ENCODE measurements around the gene AGXT2.
"Not testable (repeated sequence)": the region's sequence is repeated elsewhere in the genome, so short reads cannot be mapped to it uniquely, and the experiment has no call there.

AGXT2 gene

DNA sequence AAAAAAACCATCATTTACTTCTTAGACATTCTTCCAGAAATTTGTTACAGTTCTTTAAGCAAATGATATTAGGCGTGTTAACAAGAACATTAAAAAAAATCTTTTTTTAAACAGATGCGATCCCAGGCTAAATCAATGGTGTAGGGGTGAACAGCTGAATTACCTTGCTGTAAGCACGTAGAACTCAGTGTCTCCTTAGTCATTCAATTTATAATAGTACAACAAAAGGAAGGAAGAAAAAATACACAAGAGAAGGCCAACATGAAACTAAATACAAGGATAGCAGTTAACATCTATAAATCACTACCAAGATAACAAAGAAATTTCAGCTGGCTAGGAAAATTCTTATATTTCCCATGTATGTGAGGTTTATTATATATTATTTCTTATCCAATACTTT is 35.4 kb downstream of the AGXT2 start:
- no peak for DNase-seq

DNA sequence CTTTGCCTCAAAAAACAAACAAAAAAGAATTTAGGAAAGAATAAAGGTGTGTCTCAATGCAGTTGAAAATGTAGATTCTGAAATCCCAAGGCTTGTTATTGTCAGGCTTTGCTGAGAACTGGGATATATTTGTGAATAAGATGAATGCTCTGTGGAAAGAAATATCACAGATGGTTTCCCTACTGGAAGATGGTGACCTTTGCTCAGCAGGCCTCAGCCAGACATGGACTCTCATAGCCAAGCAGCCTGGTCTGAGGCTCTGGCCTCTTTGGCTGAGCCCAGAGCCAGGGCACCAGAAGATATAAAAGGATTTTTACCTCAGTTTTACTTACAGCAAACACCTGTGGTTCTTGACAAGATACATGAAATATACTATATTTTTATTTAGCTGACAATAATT is 37.1 kb downstream of the AGXT2 start:
- no peak for DNase-seq

DNA sequence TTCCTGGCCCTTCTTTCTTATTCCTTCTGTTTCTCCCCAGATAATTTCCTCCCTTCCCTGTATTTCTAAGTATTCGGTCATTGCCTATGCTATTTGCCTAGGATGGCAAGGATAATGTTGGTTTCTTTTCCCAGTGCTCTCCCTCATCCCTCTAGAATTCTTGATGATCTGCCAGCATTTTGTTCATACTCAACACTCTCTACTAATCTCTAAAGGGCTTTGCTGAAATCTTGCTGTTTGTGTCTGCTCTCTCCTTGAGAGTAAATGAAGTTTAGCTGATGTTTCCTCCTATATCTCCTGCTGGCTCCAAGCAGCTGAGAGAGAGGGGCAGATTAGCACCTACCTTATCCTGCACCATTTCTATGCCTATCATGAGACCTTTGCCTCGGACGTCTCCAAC is 38.1 kb downstream of the AGXT2 start:
- no peak for DNase-seq

DNA sequence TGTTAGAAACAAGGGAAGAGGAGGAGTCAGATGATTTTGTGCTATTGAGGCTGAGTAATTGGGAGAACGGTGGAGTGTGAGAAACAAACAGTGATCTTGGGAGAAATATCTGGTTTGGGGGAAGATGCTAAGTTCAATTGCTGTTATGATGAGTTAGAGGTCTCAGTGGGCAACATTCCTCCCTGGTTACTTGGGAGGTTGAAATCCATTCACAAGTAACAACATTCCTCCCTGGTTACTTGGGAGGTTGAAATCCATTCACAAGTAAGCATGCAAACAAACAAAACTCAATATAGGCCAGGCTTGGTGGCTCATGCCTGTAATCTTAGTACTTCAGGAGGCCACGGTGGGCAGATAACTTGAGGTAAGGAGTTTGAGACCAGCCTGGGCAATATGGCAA is 38.7 kb downstream of the AGXT2 start:
- DNase-seq: peak; percentile 8

DNA sequence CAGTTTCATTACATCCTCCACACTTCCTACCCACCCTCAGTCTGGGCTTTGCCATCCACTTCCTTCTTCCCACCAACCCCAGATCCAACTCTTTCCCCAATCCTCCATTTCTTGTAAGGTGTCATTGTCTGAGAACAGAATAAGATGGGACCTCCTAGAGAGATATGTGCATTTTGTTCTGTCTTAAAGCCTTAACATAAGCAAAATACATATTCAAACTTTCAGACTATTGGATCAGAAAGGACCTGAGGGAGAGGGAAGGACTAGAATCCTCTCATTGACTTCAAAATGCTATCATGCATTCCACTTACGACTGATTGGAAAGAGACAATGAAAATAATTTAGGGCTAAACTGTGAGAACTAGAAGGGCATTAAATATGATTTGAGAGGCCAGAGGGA is 43.0 kb downstream of the AGXT2 start:
- DNase-seq: no peak

DNA sequence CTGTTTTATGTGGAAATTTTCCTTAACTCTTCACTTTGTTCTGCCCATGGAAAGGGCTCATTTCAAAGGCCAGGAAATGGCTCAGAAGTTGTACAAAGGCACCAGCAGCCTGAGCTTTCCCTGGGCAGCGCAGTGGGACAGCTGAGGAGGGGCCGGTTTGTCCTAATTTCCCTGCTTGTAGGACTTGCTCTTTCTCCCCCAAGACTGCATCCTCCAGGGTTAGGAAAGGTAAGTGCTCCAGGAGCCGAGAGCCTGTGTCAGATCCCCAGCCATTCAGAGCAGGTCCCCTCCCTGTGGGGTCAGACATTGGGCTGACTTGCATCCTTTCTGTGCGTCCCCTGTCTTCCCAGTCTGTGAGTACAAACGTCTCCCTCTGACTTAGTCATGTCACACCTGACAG is 43.5 kb downstream of the AGXT2 start:
- DNase-seq: no peak

DNA sequence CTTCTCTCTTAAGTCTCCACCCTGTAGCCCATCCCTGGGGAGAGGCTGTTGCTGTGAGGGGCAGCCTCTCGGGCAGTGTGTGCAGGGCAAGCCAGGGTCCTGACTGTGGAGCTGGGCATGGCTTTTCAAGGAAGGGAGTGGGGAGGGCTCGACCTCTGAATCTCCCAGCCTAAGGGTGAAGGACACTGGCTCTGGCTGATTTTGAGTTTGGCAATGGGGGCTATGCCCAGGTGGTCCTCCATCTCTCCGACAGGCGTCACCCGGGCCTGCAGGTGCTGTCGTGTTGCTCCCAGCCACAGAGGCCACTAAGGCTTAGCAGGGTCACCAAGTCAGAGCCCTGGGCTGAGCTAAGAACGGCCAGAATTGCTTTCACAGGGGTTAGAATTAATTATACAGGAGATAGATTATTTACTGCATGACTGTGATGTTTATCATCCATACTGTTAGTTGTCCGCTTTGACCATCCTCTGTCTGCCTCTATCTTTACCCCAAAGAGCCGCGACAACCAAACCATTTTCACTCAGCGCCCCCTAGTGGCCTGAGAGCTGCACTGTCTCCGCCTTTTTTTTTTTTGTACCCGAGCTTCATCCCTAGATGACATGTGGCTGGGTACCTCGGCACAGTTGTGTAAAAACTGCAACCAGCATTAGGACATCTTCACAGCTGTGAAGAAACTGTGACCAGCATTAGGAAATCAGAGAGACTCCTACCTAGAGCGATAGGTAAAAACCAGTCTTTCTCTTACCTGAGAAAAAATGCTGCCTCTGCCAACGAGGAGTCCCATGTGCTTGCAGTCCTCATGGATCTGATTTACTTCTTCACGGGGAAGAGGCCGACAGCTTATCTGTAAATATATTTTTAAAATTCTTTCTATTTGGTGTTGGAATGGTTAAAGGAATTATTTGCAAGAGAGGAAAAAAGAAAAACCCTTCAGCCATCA is 44.5 kb downstream of the AGXT2 start:
- DNase-seq: peak; percentile 61

DNA sequence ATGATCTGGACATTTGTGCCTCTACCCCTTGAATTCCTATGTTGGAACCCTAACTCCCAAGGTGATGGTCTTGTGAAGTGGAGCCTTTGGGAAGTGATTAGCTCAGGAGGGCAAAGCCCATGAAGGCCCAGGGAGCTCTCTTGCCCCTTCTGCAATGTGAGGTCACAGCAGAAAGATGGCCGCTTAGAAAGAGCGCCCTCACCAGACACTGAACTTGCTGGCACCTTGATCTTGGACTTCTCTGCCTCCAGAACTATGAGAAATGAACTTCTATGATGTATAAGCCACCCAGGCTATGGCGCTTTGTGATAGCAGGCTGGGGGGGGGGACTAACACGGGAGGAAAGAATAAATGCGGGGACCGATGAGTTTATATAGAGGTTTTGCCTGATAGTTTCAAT is 45.3 kb downstream of the AGXT2 start:
- no peak for DNase-seq

DNA sequence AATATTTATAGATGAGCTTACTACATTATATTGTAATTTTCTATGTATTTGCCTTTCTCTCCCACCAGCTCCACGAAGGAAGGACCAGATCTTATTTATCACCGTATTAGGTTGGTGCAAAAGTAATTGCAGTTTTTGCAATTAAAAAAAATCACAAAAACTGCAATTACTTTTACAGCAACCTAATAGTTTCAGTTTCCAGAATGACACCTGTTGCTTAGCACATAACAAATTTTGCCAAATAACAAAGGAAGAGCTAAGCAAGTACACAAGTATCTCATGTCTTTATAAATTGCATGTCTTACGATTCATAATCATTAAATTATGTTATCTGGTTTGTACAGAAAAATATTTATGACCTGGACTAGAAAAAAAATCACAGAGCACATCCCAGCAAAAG is 45.9 kb downstream of the AGXT2 start:
- DNase-seq: no peak

DNA sequence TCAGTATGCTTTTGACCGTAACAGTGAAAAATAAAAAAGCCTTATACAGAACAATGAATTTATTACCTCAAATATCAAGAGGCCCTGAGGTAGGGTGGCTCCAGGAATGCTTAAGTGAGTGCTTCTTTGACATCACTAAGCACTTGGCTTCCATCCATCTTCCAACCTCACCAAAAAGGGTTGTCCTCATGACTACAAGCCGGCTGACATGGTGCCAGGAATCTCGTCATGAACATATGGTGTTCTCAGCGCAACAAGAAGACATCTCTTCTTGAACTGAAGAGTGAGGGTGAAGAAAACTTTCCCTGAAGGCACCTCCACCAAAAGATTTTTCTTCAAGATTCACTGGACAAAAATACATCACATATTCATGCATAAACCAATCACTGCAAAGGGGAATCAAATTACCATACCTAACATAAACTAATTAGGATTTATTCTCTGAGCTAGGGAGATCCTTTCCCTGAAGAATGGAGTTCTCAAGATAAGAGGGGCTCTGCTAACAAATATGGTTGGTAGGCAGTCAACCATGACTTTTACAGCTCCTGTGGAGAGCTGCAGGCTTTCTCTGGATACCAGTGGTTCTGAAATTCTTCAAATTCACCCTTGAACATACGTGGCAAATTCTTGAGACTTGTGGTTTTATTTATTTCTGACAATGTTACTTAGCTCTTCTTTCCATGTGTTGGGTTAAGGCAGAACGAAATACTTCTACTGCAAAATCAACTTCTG is 49.5 kb downstream of the AGXT2 start:
- peak; percentile 70 for DNase-seq

DNA sequence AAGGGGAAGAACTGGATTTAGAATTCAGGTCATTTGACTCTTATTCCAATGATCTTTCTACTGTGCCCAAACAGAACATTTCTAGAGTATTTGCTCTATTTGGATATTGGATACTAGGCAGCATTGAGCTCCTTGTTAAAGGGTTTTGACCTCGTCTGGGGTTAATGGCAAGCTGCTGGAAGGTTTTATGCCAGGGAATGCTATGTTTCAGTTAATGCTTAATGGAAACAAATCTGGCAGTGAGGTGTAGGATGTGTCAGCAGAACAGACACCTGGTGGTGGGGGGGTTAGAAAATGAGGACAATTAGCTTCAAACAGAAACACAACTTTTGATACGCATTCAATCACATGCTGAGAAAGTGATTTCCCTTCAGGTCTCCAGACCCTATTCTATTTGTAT is 51.5 kb downstream of the AGXT2 start:
- DNase-seq: no peak

DNA sequence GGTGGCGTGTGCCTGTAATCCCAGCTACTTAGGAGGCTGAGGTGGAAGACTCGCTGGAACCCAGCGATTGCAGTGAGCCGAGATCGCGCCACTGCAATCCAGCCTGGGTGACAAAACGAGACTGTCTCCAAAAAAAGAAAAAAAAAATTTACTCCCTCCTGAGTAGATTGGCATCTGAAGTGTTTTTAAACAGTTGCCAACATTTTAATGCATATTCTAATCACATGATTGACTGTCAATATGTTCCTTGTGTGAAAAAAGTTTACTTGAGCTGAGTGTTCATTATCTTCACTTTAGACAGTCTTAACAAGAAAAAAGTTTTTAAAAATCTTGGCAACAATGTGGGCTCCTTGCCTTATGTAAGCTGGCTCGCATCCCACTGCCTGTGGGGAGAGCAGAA is 53.8 kb downstream of the AGXT2 start:
- no peak for DNase-seq

DNA sequence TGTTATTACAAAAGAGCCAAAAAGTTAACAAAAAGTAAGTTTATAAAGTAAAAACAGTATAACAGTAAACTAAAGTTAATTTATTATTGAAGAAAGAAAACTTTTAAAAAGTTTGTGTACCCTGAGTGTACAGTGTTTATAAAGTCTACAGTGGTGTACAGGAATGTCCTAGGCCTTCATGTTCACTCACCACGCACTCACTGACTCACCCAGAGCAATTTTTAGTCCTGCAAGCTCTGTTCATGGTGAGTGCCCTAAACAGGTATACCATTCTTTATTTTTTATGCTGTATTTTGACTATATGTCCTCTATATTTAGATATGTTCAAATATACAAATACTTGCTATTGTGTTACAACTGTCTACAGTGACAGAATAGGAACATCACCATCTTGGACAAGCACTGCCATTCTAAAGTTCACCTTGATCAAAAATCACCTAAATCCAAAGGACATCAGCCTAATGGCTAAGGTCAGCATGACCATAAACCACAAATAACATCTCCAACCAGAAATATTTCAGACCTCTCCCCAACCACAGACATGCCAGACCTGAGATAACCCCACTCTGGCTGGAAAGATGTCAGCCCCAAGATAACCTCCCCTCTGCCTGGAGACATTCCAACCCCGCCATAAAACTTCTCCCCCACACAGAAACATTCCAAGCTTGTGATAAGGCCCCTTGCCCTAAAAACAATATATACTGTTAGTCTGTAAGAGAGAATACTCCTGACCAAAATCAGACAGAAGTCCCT is 56.1 kb downstream of the AGXT2 start:
- peak; percentile 8 for DNase-seq

DNA sequence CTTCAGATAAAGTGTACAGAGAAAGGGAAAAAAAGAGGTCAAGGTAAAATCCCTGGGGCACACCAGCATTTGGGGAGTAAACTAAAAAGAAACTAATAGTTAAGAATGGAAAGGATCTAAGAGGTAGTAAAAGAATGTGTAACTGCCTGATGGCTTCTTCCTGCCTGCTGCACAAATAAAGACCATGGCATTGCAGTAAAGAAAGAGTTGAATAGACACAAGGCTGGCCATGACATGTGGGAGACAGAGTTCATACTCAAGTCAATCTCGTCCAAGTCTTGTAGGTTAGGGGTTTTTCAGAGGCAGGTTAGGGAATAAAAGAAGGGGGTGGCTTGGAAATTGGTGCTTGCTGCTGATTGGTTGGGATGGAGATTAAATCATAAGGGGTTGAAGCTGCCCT is 60.8 kb downstream of the AGXT2 start:
- no peak for DNase-seq

DNA sequence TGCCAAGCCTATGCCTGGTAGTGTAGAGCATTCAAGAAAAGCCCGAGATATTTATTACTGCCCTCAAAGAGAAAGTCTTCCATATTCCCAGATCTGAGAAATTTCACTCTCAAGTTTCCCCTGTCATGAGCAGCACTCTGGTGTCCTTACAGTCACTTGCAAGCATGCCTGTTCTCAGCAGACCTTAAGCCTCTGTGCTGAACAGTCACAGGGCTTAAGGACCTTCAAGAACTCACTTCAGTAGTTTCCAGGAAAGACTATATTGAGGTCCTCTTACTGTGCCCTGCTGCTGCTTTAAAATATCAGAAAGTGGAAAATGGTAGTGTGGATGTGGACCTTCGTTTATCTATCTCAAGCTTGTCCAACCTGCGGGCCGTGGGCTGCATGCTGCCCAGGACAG is 64.9 kb downstream of the AGXT2 start:
- no peak for DNase-seq

DNA sequence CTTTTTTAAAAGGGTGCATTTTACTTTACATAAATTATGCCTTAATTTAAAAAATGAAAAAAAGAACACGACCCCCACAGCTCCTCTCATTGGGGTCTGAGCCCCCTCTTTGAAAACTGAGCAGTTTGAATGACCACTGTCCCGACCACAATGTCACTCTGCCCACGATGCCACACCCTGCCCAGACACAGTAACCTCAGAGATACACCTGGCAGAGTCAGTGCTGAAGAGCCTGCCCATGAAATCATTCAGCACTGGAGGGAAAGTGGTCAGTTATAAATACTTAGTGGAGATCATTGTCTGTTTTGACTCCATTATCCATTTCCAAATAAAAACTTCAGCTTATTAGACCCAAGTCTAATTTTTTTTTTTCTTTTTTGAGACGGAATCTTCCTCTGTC is 69.1 kb downstream of the AGXT2 start:
- no peak for DNase-seq

DNA sequence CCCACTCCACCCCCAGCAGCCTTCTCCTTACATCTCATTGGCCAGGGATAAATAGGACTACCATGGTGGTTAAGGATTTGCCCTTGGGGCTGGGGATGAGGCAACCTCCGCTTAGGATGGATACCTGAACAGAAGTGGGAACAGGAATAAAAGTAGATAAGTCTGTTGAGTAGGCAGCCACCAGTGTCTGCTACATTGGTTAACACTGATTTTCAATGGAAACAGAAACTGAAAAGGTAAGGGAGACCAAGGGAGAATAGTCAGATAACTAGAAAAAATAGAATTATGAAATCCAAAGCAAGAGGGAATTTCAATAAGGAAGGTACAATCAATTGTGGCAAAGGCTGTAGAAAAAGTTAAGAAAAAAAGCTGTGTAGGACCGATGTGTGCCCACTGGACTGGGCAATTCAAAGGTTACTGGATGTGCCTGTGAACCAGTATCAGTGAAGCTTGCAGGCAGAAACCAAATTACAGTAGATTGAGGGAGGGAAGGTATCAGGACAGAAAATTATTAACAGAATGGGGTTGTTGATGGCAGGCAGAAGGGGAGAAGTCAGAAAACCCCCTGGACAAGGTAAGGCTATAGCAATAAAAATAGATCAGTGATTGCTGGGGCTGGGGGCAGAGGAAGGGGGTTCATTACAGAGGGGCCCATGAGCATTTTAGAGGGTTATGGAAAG is 69.7 kb downstream of the AGXT2 start:
- no peak for DNase-seq

DNA sequence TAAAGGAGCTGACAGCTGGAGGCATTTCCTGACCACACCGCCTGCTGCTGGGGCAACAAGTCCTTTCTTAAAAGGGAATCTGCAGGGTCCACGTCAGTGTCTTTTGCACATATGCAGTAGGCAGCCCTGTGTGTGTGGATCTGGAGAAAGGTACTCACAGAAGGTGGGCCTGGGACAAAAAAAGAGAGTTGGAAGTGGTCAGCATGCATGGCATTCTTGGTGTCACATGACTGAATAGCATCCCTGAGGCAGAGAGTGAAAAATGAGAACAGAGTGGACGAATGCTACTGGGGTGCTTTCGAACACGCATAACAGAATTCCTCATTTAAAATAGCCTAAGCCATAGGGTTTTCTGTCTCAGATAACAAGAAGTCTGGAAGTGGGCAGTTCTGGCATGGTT is 71.4 kb downstream of the AGXT2 start:
- no peak for DNase-seq

DNA sequence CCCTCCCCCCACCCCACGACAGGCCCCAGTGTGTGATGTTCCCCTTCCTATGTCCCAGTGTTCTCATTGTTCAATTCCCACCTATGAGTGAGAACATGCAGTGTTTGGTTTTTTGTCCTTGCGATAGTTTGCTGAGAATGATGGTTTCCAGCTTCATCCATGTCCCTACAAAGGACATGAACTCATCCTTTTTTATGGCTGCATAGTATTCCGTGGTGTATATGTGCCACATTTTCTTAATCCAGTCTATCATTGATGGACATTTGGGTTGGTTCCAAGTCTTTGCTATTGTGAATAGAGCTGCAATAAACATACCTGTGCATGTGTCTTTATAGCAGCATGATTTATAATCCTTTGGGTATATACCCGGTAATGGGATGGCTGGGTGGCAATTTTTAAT is 76.1 kb downstream of the AGXT2 start:
- not testable (repeated sequence) for DNase-seq

DNA sequence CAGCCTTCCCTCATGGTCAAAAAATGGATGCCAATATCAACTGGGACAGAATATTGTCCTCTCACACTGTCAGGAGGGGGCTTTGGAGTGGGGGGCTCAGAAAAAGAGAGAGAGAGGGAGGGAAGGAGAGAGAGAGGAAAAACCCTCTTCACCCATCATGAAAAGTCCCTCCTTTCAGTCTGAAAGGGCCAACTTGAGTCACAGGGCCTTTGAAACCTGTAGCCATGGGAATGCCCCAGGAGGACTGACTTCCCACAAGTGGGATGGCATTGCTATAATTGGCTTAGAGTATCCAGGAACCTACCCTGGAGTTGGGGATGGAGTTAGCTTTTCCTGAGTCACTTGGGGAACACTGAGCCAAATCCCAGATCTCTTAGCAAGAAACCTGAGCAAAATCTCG is 77.2 kb downstream of the AGXT2 start:
- DNase-seq: no peak

DNA sequence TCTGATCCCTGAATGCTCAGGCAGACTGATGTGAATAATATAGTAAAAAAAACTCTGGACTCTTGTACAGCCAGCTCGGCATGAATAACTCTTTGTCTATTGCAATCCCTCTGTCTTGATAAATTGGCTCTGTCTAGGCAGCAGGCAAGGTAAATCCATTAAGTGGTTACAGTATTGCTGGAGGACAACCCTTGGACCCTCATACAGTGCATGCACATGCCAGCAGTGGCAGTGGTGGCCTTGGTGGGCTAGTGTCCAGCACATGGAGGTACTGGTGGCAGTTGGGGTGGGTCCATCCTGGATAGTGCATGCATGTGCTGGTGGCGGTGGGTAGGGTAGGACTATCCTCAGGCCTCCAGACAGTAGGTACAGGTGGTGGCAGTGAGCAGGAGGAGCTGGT is 79.5 kb downstream of the AGXT2 start:
- no peak for DNase-seq

DNA sequence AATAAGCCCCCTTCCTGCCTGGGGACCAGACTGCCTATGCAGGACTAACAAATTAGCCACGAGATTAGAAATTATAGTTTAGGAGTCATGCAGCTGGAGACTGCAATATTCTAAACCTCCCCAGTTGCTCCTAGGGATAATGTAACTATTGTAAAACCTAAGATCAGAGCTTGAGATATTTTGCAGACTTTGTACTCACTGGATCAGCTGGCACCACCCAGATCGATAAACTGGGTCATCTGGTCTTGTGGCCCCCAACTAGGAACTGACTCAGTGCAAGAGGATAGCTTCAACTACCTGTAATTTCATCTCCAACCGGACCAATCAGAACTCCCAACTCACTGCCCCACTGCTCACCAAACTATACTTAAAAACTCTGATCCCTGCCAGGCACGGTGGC is 80.2 kb downstream of the AGXT2 start:
- no peak for DNase-seq

DNA sequence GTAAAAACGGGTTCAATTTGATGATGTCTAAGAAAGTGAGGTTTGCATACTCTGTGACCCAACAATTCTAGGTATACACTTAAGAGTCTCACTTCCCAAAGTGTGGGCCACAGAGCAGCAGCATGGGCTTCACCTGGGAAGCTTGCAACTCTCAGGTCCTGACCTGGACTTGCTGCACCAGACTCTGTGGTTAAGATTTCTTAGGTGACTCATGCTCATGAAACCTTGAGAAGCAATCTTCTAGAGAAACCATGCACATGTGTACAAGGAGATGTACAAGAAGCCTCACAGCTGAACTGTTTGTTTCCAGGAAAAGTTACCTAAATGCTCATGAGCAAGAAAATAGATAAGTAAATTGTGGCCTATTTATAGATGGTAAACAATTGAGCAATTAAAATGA is 88.4 kb downstream of the AGXT2 start:
- DNase-seq: peak; percentile 43

All from fibroblast of skin of right quadriceps (primary cell).